ENCODE data around the gene REV3L. TPM values are rescaled to one million over a fixed set of nuclear protein-coding genes. Genes with fewer than 3 reads are reported as not detected.

The REV3L gene
- total RNA-seq, 5 donors from 2014 or later (not counting 1 experiment from before 2014, with no cell fraction given), result 18.0 to 27.6 (median 22.1) TPM

- Mint-ChIP-seq H3K9me3 (no peaks in the 10 kb centered on the region), H3K36me3 (peaks cover 46% of the 10 kb centered on the region), H3K27me3 (no peaks in the 10 kb centered on the region), H3K4me3 (no peak overlapping the region), H3K27ac (no peak overlapping the region), H3K4me1 (no peaks in the 10 kb centered on the region)
- ChIA-PET CTCF (no interaction called here), POLR2A (no interaction called here)
- H3K4me1 ChIP-seq (ENCODE audit: control insufficient read depth in 1 of 2, extremely low read depth in 1 of 2, insufficient read depth in 2 of 2, low read length in 2 of 2), result no peaks in the 10 kb centered on the region
- ATAC-seq (replicated peaks in 1 of 4) (no peak), DNase-seq (no peak)
- H3K36me3 ChIP-seq (ENCODE audit: control insufficient read depth in 2 of 2, extremely low read depth in 1 of 2, insufficient read depth in 1 of 2, low read length in 1 of 2), result peaks cover 0 to 22% of the 10 kb centered on the region in 2 donors
- no peak overlapping the region for H3K27ac ChIP-seq (ENCODE audit: low read length)
- no peaks in the 10 kb centered on the region for H3K9me3 ChIP-seq
- no peaks in the 10 kb centered on the region for H3K27me3 ChIP-seq (replicated peaks in 1 of 2; ENCODE audit: control insufficient read depth in 2 of 2, extremely low read depth in 1 of 2, insufficient read depth in 2 of 2, low read length in 1 of 2)
- WGBS (ENCODE audit: insufficient coverage), result no CpG with 5 or more reads among the region's 1 CpG
- H3K4me3 ChIP-seq (ENCODE audit: control insufficient read depth in 1 of 2, extremely low read depth in 1 of 2, low read length in 1 of 2), result no peak overlapping the region
Measured at GRCh38 chr6:111342913-111343312, 140.1 kb downstream of the REV3L start.

DNA sequence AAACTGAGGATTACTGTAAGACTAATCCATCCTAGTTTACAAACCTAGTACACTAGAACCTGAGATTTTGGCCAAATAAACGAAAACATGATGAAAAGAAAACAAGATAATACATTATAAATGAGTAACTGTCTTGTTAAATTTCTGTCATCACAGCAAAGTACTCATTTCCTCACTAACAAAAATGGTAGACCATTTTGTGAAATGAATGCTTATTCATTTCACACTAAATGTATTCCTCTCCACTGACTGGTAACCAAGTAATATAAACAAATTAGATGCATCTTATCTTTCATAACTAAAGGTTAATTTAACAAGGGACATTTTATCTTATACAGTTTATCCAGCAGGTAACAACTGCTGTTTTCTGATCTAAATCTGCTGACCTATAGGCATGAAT, 143.7 kb downstream of the REV3L start:
- no peaks in the 10 kb centered on the region for H3K4me1 ChIP-seq (ENCODE audit: control insufficient read depth in 1 of 2, extremely low read depth in 1 of 2, insufficient read depth in 2 of 2, low read length in 2 of 2)
- no peaks in the 10 kb centered on the region for H3K27me3 ChIP-seq (replicated peaks in 1 of 2; ENCODE audit: control insufficient read depth in 2 of 2, extremely low read depth in 1 of 2, insufficient read depth in 2 of 2, low read length in 1 of 2)
- no peak overlapping the region for H3K27ac ChIP-seq (ENCODE audit: low read length)
- peaks cover 39% of the 10 kb centered on the region for H3K36me3 Mint-ChIP-seq
- ATAC-seq (replicated peaks in 1 of 4), result no peak
- H3K27me3 Mint-ChIP-seq, result no peaks in the 10 kb centered on the region
- H3K27ac Mint-ChIP-seq, result no peak overlapping the region
- H3K9me3 ChIP-seq, result no peaks in the 10 kb centered on the region
- no peak overlapping the region for H3K4me3 Mint-ChIP-seq
- ChIA-PET CTCF (no interaction called here), POLR2A (no interaction called here)
- H3K36me3 ChIP-seq (ENCODE audit: control insufficient read depth in 2 of 2, extremely low read depth in 1 of 2, insufficient read depth in 1 of 2, low read length in 1 of 2), result peaks cover 0 to 19% of the 10 kb centered on the region in 2 donors
- H3K9me3 Mint-ChIP-seq, result no peaks in the 10 kb centered on the region
- DNase-seq, result no peak
- no CpG with 5 or more reads among the region's 1 CpG for WGBS (ENCODE audit: insufficient coverage)
- H3K4me1 Mint-ChIP-seq, result no peaks in the 10 kb centered on the region
- H3K4me3 ChIP-seq (ENCODE audit: control insufficient read depth in 1 of 2, extremely low read depth in 1 of 2, low read length in 1 of 2), result no peak overlapping the region

- H3K27me3 ChIP-seq (replicated peaks in 1 of 2; ENCODE audit: control insufficient read depth in 2 of 2, extremely low read depth in 1 of 2, insufficient read depth in 2 of 2, low read length in 1 of 2), result no peaks in the 10 kb centered on the region
- H3K9me3 ChIP-seq, result no peaks in the 10 kb centered on the region
- H3K36me3 ChIP-seq (ENCODE audit: control insufficient read depth in 2 of 2, extremely low read depth in 1 of 2, insufficient read depth in 1 of 2, low read length in 1 of 2), result peaks cover 2 to 19% of the 10 kb centered on the region in 2 donors
- H3K27ac Mint-ChIP-seq, result no peak overlapping the region
- no peak overlapping the region for H3K4me3 Mint-ChIP-seq
- H3K27me3 Mint-ChIP-seq, result no peaks in the 10 kb centered on the region
- ATAC-seq (replicated peaks in 1 of 4) (no peak), DNase-seq (no peak)
- no peaks in the 10 kb centered on the region for H3K4me1 Mint-ChIP-seq
- ChIA-PET CTCF (no interaction called here), POLR2A (no interaction called here)
- no peaks in the 10 kb centered on the region for H3K4me1 ChIP-seq (ENCODE audit: control insufficient read depth in 1 of 2, extremely low read depth in 1 of 2, insufficient read depth in 2 of 2, low read length in 2 of 2)
- no peaks in the 10 kb centered on the region for H3K9me3 Mint-ChIP-seq
- no peak overlapping the region for H3K27ac ChIP-seq (ENCODE audit: low read length)
- H3K36me3 Mint-ChIP-seq, result peaks cover 35% of the 10 kb centered on the region
- H3K4me3 ChIP-seq (ENCODE audit: control insufficient read depth in 1 of 2, extremely low read depth in 1 of 2, low read length in 1 of 2), result no peak overlapping the region
- 40% methylated on average over 1 of the region's 3 CpGs for WGBS (ENCODE audit: insufficient coverage)
Measured at GRCh38 chr6:111338843-111339242, 144.2 kb downstream of the REV3L start.

- WGBS (ENCODE audit: insufficient coverage), result no CpG with 5 or more reads among the region's 1 CpG
- H3K9me3 ChIP-seq, result no peaks in the 10 kb centered on the region
- H3K36me3 Mint-ChIP-seq, result peaks cover 37% of the 10 kb centered on the region
- no peak overlapping the region for H3K4me3 Mint-ChIP-seq
- H3K27me3 ChIP-seq (replicated peaks in 1 of 2; ENCODE audit: control insufficient read depth in 2 of 2, extremely low read depth in 1 of 2, insufficient read depth in 2 of 2, low read length in 1 of 2), result no peaks in the 10 kb centered on the region
- H3K27ac ChIP-seq (ENCODE audit: low read length), result no peak overlapping the region
- no peaks in the 10 kb centered on the region for H3K4me1 ChIP-seq (ENCODE audit: control insufficient read depth in 1 of 2, extremely low read depth in 1 of 2, insufficient read depth in 2 of 2, low read length in 2 of 2)
- DNase-seq, result no peak
- no peak for ATAC-seq (replicated peaks in 1 of 4)
- no peak overlapping the region for H3K4me3 ChIP-seq (ENCODE audit: control insufficient read depth in 1 of 2, extremely low read depth in 1 of 2, low read length in 1 of 2)
- H3K9me3 Mint-ChIP-seq, result no peaks in the 10 kb centered on the region
- H3K27ac Mint-ChIP-seq, result no peak overlapping the region
- peaks cover 6 to 19% of the 10 kb centered on the region in 2 donors for H3K36me3 ChIP-seq (ENCODE audit: control insufficient read depth in 2 of 2, extremely low read depth in 1 of 2, insufficient read depth in 1 of 2, low read length in 1 of 2)
- H3K27me3 Mint-ChIP-seq, result no peaks in the 10 kb centered on the region
- no peaks in the 10 kb centered on the region for H3K4me1 Mint-ChIP-seq
- ChIA-PET POLR2A (interaction anchor here in 1 of 2 donors (0.6 kb wide), 1 partner anchor 13 kb away, joined by 4 read pairs; no protein-coding TSS in a partner anchor), CTCF (interaction anchor here (0.5 to 1.3 kb wide), 4 partner anchors 14 to 946 kb away, joined by 4 to 5 read pairs (median 4); a partner anchor contains a TSS)
Measured at GRCh38 chr6:111337829-111338236, 145.2 kb downstream of the REV3L start.

GRCh38 chr6:111329882-111330633, 153.0 kb downstream of the REV3L start:
- Histone ChIP-seq H3K36me3 (ENCODE audit: control insufficient read depth in 2 of 2, extremely low read depth in 1 of 2, insufficient read depth in 1 of 2, low read length in 1 of 2) (peaks cover 11 to 31% of the 10 kb centered on the region in 2 donors), H3K27ac (ENCODE audit: low read length) (no peak overlapping the region), H3K4me3 (ENCODE audit: control insufficient read depth in 1 of 2, extremely low read depth in 1 of 2, low read length in 1 of 2) (no peak overlapping the region), H3K9me3 (no peaks in the 10 kb centered on the region), H3K27me3 (replicated peaks in 1 of 2; ENCODE audit: control insufficient read depth in 2 of 2, extremely low read depth in 1 of 2, insufficient read depth in 2 of 2, low read length in 1 of 2) (no peaks in the 10 kb centered on the region), H3K4me1 (ENCODE audit: control insufficient read depth in 1 of 2, extremely low read depth in 1 of 2, insufficient read depth in 2 of 2, low read length in 2 of 2) (no peaks in the 10 kb centered on the region)
- no peak overlapping the region for H3K4me3 Mint-ChIP-seq
- ChIA-PET CTCF (interaction anchor here in 1 of 2 donors (0.7 kb wide), 1 partner anchor 157 kb away, joined by 4 read pairs; no protein-coding TSS in a partner anchor), POLR2A (interaction anchor here in 1 of 2 donors (0.7 kb wide), 1 partner anchor 10 kb away, joined by 8 read pairs; no protein-coding TSS in a partner anchor)
- H3K27me3 Mint-ChIP-seq, result no peaks in the 10 kb centered on the region
- H3K4me1 Mint-ChIP-seq, result no peaks in the 10 kb centered on the region
- H3K9me3 Mint-ChIP-seq, result no peaks in the 10 kb centered on the region
- ATAC-seq (replicated peaks in 1 of 4), result no peak
- peaks cover 50% of the 10 kb centered on the region for H3K36me3 Mint-ChIP-seq
- WGBS (ENCODE audit: insufficient coverage), result 50% methylated on average over 1 of the region's 3 CpGs
- no peak overlapping the region for H3K27ac Mint-ChIP-seq
- no peak for DNase-seq

DNA sequence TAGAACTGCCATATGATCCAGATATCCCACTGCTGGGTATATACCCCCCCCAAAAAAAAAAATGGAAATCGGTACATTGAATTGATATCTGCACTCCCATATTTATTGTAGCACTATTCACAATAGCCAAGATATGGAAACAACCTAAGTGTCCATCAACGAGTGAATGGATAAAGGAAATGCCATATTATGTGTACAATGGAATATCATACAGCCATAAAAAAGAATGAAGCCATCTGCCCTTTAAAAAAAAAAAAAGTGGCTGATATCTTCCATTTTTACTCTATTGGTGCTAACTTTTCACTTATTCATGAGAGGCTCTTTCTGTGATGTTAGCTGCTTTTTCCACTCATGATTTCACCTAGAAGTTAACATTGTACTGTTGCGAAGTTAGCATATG, 156.5 kb downstream of the REV3L start:
- Mint-ChIP-seq H3K27ac (no peak overlapping the region), H3K4me3 (no peak overlapping the region), H3K36me3 (peaks cover 55% of the 10 kb centered on the region), H3K27me3 (no peaks in the 10 kb centered on the region), H3K4me1 (no peaks in the 10 kb centered on the region), H3K9me3 (no peaks in the 10 kb centered on the region)
- no peak overlapping the region for H3K27ac ChIP-seq (ENCODE audit: low read length)
- no CpG with 5 or more reads among the region's 3 CpGs for WGBS (ENCODE audit: insufficient coverage)
- no peaks in the 10 kb centered on the region for H3K27me3 ChIP-seq (replicated peaks in 1 of 2; ENCODE audit: control insufficient read depth in 2 of 2, extremely low read depth in 1 of 2, insufficient read depth in 2 of 2, low read length in 1 of 2)
- POLR2A ChIA-PET, result no interaction called here
- ATAC-seq (replicated peaks in 1 of 4) (no peak), DNase-seq (no peak)
- CTCF ChIA-PET, result interaction anchor here in 1 of 2 donors (0.7 kb wide), 1 partner anchor 1287 kb away, joined by 3 read pairs; no protein-coding TSS in a partner anchor
- no peaks in the 10 kb centered on the region for H3K4me1 ChIP-seq (ENCODE audit: control insufficient read depth in 1 of 2, extremely low read depth in 1 of 2, insufficient read depth in 2 of 2, low read length in 2 of 2)
- H3K4me3 ChIP-seq (ENCODE audit: control insufficient read depth in 1 of 2, extremely low read depth in 1 of 2, low read length in 1 of 2), result no peak overlapping the region
- H3K36me3 ChIP-seq (ENCODE audit: control insufficient read depth in 2 of 2, extremely low read depth in 1 of 2, insufficient read depth in 1 of 2, low read length in 1 of 2), result peaks cover 5 to 25% of the 10 kb centered on the region in 2 donors
- H3K9me3 ChIP-seq, result no peaks in the 10 kb centered on the region

All from T-cell (primary cell).